GM10266 (cell line): ENCODE data around the gene ZBTB18.
"Not testable (repeated sequence)": the region's sequence is repeated elsewhere in the genome, so short reads cannot be mapped to it uniquely, and the experiment has no call there.

Experiments
- DNase-seq: peaks from one replicate; pipeline ENCODE4 v3.0.0; 2012; ENCODE audit errors: extremely low spot score
- CTCF ChIP-seq: IDR thresholded peaks from 2 replicates; pipeline ENCODE4 v1.5.1; 2012; ENCODE audit warnings: mild to moderate bottlenecking, low read depth; ENCODE audit not compliant: control insufficient read depth, insufficient read depth; ENCODE audit errors: missing control alignments

Gene ZBTB18

GRCh38 chr1:244041466-244042120, 9.5 kb upstream of the ZBTB18 start:
- no peak for TF ChIP-seq CTCF
- DNase-seq = no peak

- TF ChIP-seq CTCF = no peak
- no peak for DNase-seq
These were observed 8.8 kb upstream of the ZBTB18 start for GRCh38 chr1:244042293-244042692.

GRCh38 chr1:244044423-244044822, 6.7 kb upstream of the ZBTB18 start:
- no peak for TF ChIP-seq CTCF
- DNase-seq = no peak

- not testable (repeated sequence) for DNase-seq
These were observed 4.8 kb upstream of the ZBTB18 start for GRCh38 chr1:244046254-244046653.

- TF ChIP-seq CTCF = no peak
These were observed 4.0 kb upstream of the ZBTB18 start for GRCh38 chr1:244046907-244047611.

GRCh38 chr1:244047621-244048255, 3.3 kb upstream of the ZBTB18 start:
- no peak for TF ChIP-seq CTCF
- DNase-seq = peak; percentile 63

More at GRCh38 chr1:244046907-244047611, 4.0 kb upstream of the ZBTB18 start:
- no peak for DNase-seq

GRCh38 chr1:244048256-244049161, 2.6 kb upstream of the ZBTB18 start:
- TF ChIP-seq CTCF = no peak
- peak; percentile 98 for DNase-seq
